Endothelial cell (in vitro differentiated cells): Measurements from ENCODE around the gene CDC42. TPM values are rescaled to one million over a fixed set of nuclear protein-coding genes. Genes with fewer than 3 reads are reported as not detected.

Experiments used
- DNase-seq: peaks from one replicate; pipeline ENCODE4 v3.0.0; 2021; ENCODE audit warnings: low spot score
- H3K27ac Mint-ChIP-seq: one replicate; pipeline ENCODE4 v1.8.0; 2021; ENCODE audit warnings: mixed read lengths, inconsistent platforms; ENCODE audit not compliant: unreplicated experiment
- H3K27me3 Mint-ChIP-seq: one replicate; pipeline ENCODE4 v1.8.0; 2021; ENCODE audit warnings: mild to moderate bottlenecking, moderate library complexity, mixed read lengths, inconsistent platforms; ENCODE audit not compliant: unreplicated experiment
- H3K36me3 Mint-ChIP-seq: one replicate; pipeline ENCODE4 v1.8.0; 2021; ENCODE audit warnings: mild to moderate bottlenecking, low read depth, mixed read lengths, inconsistent platforms; ENCODE audit not compliant: unreplicated experiment
- H3K4me1 Mint-ChIP-seq: one replicate; pipeline ENCODE4 v1.8.0; 2021; ENCODE audit warnings: mild to moderate bottlenecking, mixed read lengths, inconsistent platforms; ENCODE audit not compliant: unreplicated experiment
- H3K4me3 Mint-ChIP-seq: one replicate; pipeline ENCODE4 v1.8.0; 2021; ENCODE audit warnings: mild to moderate bottlenecking, mixed read lengths, inconsistent platforms; ENCODE audit not compliant: unreplicated experiment
- H3K9me3 Mint-ChIP-seq: one replicate; pipeline ENCODE4 v1.8.0; 2021; ENCODE audit warnings: mixed read lengths, inconsistent platforms; ENCODE audit not compliant: unreplicated experiment
- total RNA-seq: library from RNA; stranded (reverse); fragmentation: NEBNext Ultra II Directional; extraction: Animal tissue kit (Norgen Biotek cat#: 25700); gene quantifications from one replicate; pipeline ENCODE4 v1.2.1, GENCODE V29; 2021; ENCODE audit not compliant: unreplicated experiment
- TF ChIP-seq, protein P1 (sequence below): fragments of 200-600 bp; sonication (generic); IDR thresholded peaks from one replicate; pipeline ENCODE4 v1.5.0; 2021; ENCODE audit warnings: antibody characterized with exemption; ENCODE audit not compliant: unreplicated experiment

The CDC42 gene
- total RNA-seq, 1 donor from 2014 or later, result 370 TPM

DNA sequence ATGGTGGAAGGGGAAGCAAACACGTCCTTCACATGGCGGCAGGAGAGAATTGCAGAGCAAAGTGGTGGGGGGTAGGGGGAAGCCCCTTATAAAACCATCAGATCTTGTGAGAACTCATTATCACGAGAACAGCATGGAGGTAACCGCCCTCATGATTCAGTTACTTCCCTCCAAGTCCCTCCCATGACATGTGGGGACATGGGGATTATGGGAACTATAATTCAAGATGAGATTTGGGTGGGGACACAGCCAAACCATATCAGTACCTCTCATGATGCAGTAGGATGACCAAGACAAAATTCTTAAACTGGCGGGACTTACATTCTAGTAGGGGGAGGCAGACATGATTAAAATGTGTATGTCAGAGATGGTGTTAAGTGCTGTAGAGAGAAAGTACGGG, 51.6 kb downstream of the CDC42 start:
- peak overlapping the region; percentile 53 for H3K4me3 Mint-ChIP-seq
- TF ChIP-seq, protein P1, sequence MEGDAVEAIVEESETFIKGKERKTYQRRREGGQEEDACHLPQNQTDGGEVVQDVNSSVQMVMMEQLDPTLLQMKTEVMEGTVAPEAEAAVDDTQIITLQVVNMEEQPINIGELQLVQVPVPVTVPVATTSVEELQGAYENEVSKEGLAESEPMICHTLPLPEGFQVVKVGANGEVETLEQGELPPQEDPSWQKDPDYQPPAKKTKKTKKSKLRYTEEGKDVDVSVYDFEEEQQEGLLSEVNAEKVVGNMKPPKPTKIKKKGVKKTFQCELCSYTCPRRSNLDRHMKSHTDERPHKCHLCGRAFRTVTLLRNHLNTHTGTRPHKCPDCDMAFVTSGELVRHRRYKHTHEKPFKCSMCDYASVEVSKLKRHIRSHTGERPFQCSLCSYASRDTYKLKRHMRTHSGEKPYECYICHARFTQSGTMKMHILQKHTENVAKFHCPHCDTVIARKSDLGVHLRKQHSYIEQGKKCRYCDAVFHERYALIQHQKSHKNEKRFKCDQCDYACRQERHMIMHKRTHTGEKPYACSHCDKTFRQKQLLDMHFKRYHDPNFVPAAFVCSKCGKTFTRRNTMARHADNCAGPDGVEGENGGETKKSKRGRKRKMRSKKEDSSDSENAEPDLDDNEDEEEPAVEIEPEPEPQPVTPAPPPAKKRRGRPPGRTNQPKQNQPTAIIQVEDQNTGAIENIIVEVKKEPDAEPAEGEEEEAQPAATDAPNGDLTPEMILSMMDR, result no peak
- peak overlapping the region; percentile 37 for H3K27ac Mint-ChIP-seq
- DNase-seq, result no peak
- peaks cover 10% of the 10 kb centered on the region for H3K36me3 Mint-ChIP-seq
- H3K27me3 Mint-ChIP-seq, result peaks cover 2% of the 10 kb centered on the region
- peaks cover 31% of the 10 kb centered on the region for H3K4me1 Mint-ChIP-seq
- H3K9me3 Mint-ChIP-seq, result no peaks in the 10 kb centered on the region

DNA sequence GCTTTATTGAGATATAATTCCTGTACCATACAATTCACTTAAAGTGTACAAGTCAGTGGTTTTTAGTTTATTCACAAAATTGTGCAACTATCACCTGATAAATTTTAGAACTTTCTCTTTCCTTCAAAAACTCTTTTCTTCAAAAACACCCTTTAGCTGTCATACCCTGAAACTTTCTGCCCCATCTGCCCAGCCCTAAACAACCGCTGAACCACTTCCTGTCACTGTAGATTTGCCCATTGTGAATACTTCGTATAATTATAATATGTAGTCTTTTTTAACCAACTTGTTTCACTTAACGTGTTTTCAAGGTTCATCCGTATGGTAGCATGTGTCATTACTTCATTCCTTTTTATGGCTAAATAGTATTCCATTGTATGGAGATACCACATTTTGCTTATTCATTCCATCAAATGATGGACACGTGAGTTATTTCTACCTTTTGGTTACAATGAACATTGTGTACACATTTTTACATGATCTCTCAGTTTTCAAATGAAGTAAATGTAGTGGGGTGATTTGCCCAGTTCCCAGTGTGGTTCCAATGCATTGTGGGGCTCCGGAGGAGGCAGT, 52.4 kb downstream of the CDC42 start:
- Mint-ChIP-seq H3K27me3 (peaks cover 1% of the 10 kb centered on the region), H3K4me1 (peaks cover 27% of the 10 kb centered on the region), H3K9me3 (no peaks in the 10 kb centered on the region), H3K27ac (peak overlapping the region; percentile 54), H3K36me3 (peaks cover 12% of the 10 kb centered on the region), H3K4me3 (no peak overlapping the region)
- DNase-seq, result no peak
- TF ChIP-seq, protein P1, result no peak

DNA sequence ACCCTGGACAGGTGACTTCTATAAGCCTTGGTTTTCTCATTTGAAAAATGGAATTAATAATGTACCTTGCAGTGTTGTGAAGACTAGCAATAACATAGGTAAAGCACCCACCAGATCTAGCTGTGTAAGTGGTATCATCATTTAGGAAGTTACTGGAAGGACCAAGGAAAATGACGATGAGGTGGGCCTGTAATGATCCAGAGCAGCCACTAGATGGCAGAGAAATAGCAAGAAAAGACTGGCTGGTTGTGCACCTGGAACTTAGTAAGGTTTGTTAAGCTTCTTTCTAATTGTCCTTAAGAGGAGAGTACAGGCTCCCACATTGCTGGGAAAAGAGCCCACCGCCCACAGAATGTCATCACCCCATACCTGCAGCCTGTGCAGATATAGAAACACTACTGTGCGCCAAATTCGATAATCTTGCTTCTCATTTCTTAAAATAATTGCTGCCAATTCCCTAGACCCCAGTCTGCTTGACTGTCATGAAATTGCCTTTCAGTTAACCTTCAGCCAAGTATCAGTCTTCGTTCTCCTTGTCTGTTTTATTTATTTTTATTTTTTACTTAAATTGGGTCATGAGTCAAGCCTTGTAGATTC, 53.2 kb downstream of the CDC42 start:
- Mint-ChIP-seq H3K36me3 (peaks cover 12% of the 10 kb centered on the region), H3K4me1 (peaks cover 20% of the 10 kb centered on the region), H3K27me3 (peaks cover 3% of the 10 kb centered on the region), H3K4me3 (no peak overlapping the region), H3K9me3 (no peaks in the 10 kb centered on the region), H3K27ac (no peak overlapping the region)
- TF ChIP-seq, protein P1, result peak; percentile 81
- peak; percentile 37 for DNase-seq

DNA sequence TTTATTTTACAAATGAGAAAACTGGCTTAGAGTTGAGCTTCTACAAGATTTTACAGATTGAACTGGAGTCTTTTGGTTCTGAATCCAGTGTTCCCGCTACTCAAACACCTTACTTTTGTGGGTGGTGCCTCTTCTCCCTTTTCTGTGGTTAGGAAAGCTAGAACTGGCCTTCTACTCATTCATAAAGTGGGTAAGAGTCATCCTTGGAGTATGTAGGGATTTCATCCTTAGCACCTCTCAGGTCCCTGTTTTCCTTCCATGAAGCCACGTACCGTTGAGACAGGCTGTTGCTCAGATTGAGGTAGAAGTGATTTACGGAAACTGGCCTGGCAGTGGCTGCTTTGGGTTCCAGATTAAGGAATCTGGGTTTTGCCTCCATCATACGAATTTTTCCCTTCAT, 54.6 kb downstream of the CDC42 start:
- H3K9me3 Mint-ChIP-seq, result no peaks in the 10 kb centered on the region
- no peak for DNase-seq
- peaks cover 8% of the 10 kb centered on the region for H3K36me3 Mint-ChIP-seq
- H3K27ac Mint-ChIP-seq, result no peak overlapping the region
- H3K27me3 Mint-ChIP-seq, result peaks cover 5% of the 10 kb centered on the region
- TF ChIP-seq, protein P1, result no peak
- no peak overlapping the region for H3K4me3 Mint-ChIP-seq
- H3K4me1 Mint-ChIP-seq, result peaks cover 10% of the 10 kb centered on the region

DNA sequence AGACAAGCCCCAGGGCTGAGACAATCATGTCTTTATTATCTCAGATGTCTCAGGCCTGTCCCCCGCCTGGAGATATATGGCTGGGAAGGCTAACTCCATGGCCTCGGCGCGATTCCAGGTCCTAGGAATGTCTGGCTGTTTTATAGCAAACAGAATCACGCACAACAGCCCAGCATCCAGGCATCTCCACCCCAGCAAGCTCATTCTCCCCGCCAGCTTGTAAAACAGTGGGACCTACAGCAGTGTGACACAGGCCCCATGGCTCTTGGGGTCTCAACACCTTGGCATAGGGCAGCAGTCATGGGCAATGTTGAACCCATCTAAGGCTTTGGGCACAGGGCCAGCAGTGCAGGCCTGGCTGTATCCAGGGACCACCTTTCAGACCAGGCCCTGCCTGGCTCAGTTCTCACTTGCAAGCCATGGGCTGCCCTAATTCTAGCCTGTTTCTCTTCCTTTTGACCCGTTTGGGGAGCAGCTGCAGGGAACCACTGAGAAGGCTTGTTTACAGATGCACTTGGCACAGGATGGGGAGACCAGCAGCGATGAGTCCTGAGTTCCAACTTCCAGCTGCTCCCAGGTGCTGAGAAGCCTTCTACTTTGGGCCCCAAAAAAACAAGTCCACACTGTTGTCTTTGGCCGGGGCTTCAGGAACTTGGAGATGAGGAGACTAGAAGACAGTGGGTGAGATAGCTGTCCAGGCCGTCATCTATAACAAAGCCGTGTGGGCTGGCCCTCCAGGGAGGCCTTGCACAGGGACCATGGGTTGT, 56.0 kb downstream of the CDC42 start:
- H3K27me3 Mint-ChIP-seq, result peaks cover 5% of the 10 kb centered on the region
- peaks cover 15% of the 10 kb centered on the region for H3K4me1 Mint-ChIP-seq
- no peak overlapping the region for H3K27ac Mint-ChIP-seq
- TF ChIP-seq, protein P1, result no peak
- DNase-seq, result no peak
- H3K36me3 Mint-ChIP-seq, result peaks cover 14% of the 10 kb centered on the region
- H3K4me3 Mint-ChIP-seq, result no peak overlapping the region
- no peaks in the 10 kb centered on the region for H3K9me3 Mint-ChIP-seq
